Effector CD4-positive, alpha-beta T cell (primary cell): ENCODE results near the gene DUSP18.
"Not testable (repeated sequence)": the region's sequence is repeated elsewhere in the genome, so short reads cannot be mapped to it uniquely, and the experiment has no call there.

Experiments used
- DNase-seq: peaks from one replicate; pipeline ENCODE4 v3.0.0-alpha.2; 2020

Gene DUSP18

GRCh38 chr22:30676565-30676964 lies 8.9 kb upstream of the DUSP18 start:
- not testable (repeated sequence) for DNase-seq

GRCh38 chr22:30675436-30675835 lies 7.8 kb upstream of the DUSP18 start:
- DNase-seq, result no peak

GRCh38 chr22:30674482-30674881 lies 6.8 kb upstream of the DUSP18 start:
- no peak for DNase-seq

- DNase-seq, result no peak
Observed at GRCh38 chr22:30673136-30673535, 5.5 kb upstream of the DUSP18 start.

GRCh38 chr22:30671071-30671470 lies 3.4 kb upstream of the DUSP18 start:
- DNase-seq, result no peak

GRCh38 chr22:30668386-30668710 lies 673 bp upstream of the DUSP18 start:
- DNase-seq, result no peak

- DNase-seq, result no peak
Observed at GRCh38 chr22:30667107-30667493, 575 bp downstream of the DUSP18 start.

GRCh38 chr22:30665786-30666185 lies 1.9 kb downstream of the DUSP18 start:
- DNase-seq, result no peak

- no peak for DNase-seq
Observed at GRCh38 chr22:30665266-30665665, 2.4 kb downstream of the DUSP18 start.

GRCh38 chr22:30664798-30665197 lies 2.9 kb downstream of the DUSP18 start:
- DNase-seq, result no peak

- no peak for DNase-seq
Observed at GRCh38 chr22:30662040-30662439, 5.6 kb downstream of the DUSP18 start.

- no peak for DNase-seq
Observed at GRCh38 chr22:30655532-30655931, 12.1 kb downstream of the DUSP18 start.

GRCh38 chr22:30654361-30654760 lies 13.3 kb downstream of the DUSP18 start:
- DNase-seq, result no peak

- DNase-seq, result no peak
Observed at GRCh38 chr22:30652852-30653251, 14.8 kb downstream of the DUSP18 start.

GRCh38 chr22:30650508-30651116 lies 17.1 kb downstream of the DUSP18 start:
- DNase-seq, result no peak

GRCh38 chr22:30649430-30650007 lies 18.2 kb downstream of the DUSP18 start:
- DNase-seq, result peak; percentile 42

GRCh38 chr22:30648825-30649224 lies 18.9 kb downstream of the DUSP18 start:
- no peak for DNase-seq

GRCh38 chr22:30647536-30647935 lies 20.1 kb downstream of the DUSP18 start:
- DNase-seq, result no peak

- DNase-seq, result no peak
Observed at GRCh38 chr22:30646518-30647160, 21.0 kb downstream of the DUSP18 start.

- no peak for DNase-seq
Observed at GRCh38 chr22:30643055-30643875, 24.4 kb downstream of the DUSP18 start.

- DNase-seq, result no peak
Observed at GRCh38 chr22:30640839-30641430, 26.7 kb downstream of the DUSP18 start.

GRCh38 chr22:30640361-30640760 lies 27.3 kb downstream of the DUSP18 start:
- no peak for DNase-seq

- no peak for DNase-seq
Observed at GRCh38 chr22:30637701-30638114, 30.0 kb downstream of the DUSP18 start.
